GM12891 (cell line): ENCODE data around the gene ICAM3.

Experiments
- DNase-seq: peaks from one replicate; pipeline ENCODE4 v3.0.0; 2011; ENCODE audit warnings: low spot score; ENCODE audit not compliant: insufficient read length
- FAIRE-seq: peaks from 2 replicates; lab custom pipeline; 2011; peaks lifted over from hg19 to GRCh38; lab: Jason Lieb, UNC
- PAX5 ChIP-seq: IDR thresholded peaks from 2 replicates; pipeline ENCODE4 v1.6.1; 2011; ENCODE audit warnings: low read length, moderate library complexity, mild to moderate bottlenecking; ENCODE audit not compliant: insufficient read depth, severe bottlenecking
- POLR2A ChIP-seq: IDR thresholded peaks from 2 replicates; pipeline ENCODE4 v1.6.1; 2011; ENCODE audit warnings: low read depth, low read length, control low read depth
- POLR2AphosphoS5 ChIP-seq: IDR thresholded peaks from 2 replicates; pipeline ENCODE4 v1.6.1; 2011; ENCODE audit warnings: low read depth, low read length, control low read depth
- POU2F2 ChIP-seq: IDR thresholded peaks from 2 replicates; pipeline ENCODE4 v1.6.1; 2011; ENCODE audit warnings: low read depth, mild to moderate bottlenecking, control low read depth, low read length, moderate library complexity
- SPI1 ChIP-seq: IDR thresholded peaks from 2 replicates; pipeline ENCODE4 v1.6.1; 2011; ENCODE audit warnings: low read depth, low read length, control low read depth
- TAF1 ChIP-seq: IDR thresholded peaks from 2 replicates; pipeline ENCODE4 v1.6.1; 2011; ENCODE audit warnings: low read depth, low read length, control low read depth

ICAM3 gene

DNA sequence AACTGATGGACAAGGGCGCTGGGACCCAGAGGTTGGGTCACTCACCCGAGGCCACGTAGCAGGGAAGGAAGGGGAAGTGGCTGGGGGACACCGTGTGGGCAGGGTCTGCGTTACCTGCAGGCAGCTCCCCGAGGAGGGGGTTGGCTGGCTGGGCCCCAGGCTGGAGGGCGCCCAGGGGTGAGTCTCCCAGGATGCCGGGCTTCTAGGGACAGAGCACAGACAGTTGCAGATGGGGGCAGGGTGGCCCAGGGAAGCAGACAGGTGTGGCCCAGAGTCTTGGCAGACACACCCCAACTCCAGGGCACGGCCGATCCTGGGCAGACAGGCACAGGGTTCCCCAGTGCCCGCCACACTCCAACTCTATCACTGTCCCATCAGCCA is 18.0 kb downstream of the ICAM3 start:
- no peak for DNase-seq
- TF ChIP-seq SPI1, result no peak
- no peak for TF ChIP-seq TAF1
- no peak; the same call in 1 of the 2 replicates for TF ChIP-seq POLR2AphosphoS5
- no peak for TF ChIP-seq POU2F2
- no peak for TF ChIP-seq POLR2A
- TF ChIP-seq PAX5, result no peak
- FAIRE-seq, result no peak

GRCh38 chr19:10320602-10321416 is 18.6 kb downstream of the ICAM3 start:
- DNase-seq, result no peak
- TF ChIP-seq PAX5, result no peak
- no peak for TF ChIP-seq POU2F2
- no peak for TF ChIP-seq TAF1
- no peak for TF ChIP-seq POLR2AphosphoS5
- TF ChIP-seq POLR2A, result no peak
- no peak for TF ChIP-seq SPI1
- FAIRE-seq, result no peak

- FAIRE-seq, result no peak
- TF ChIP-seq PAX5 (no peak), SPI1 (no peak), POU2F2 (no peak), POLR2AphosphoS5 (no peak), POLR2A (peak; percentile 28; the same call in 1 of the 2 replicates), TAF1 (no peak)
- DNase-seq, result no peak
These were observed 20.4 kb downstream of the ICAM3 start for GRCh38 chr19:10318807-10319682.

DNA sequence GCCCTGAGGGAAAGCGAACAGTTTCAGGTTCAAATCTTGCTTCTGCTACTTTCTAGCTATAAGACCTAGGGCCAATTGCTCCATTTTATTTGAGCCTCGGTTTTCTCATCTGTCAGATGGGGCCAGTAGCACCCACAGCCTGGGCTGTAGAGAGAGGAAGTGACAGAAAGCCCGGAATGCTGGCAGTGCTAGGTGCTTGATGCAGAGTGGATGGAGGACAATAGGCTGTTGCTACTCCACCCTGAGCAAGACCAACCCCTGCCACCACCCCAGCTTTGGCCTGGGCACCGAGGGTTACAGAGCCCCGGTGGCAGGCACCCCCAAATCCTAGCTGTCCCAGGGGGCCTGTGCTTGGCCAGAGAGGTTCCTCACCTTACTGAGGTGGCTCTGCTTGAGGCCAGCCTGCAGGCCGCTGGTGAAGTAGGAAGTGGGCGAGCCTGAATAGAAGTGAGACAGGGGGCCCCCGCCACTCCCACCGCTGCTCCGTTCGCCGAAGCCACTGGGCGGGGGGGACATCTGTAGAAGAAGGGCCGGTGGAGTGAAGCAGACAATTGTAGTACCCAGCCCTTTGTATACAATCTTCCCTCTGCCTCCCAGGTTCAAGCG is 21.5 kb downstream of the ICAM3 start:
- FAIRE-seq (no peak), DNase-seq (no peak)
- TF ChIP-seq POU2F2 (no peak), SPI1 (no peak), POLR2AphosphoS5 (no peak), TAF1 (no peak), PAX5 (no peak), POLR2A (no peak)

DNA sequence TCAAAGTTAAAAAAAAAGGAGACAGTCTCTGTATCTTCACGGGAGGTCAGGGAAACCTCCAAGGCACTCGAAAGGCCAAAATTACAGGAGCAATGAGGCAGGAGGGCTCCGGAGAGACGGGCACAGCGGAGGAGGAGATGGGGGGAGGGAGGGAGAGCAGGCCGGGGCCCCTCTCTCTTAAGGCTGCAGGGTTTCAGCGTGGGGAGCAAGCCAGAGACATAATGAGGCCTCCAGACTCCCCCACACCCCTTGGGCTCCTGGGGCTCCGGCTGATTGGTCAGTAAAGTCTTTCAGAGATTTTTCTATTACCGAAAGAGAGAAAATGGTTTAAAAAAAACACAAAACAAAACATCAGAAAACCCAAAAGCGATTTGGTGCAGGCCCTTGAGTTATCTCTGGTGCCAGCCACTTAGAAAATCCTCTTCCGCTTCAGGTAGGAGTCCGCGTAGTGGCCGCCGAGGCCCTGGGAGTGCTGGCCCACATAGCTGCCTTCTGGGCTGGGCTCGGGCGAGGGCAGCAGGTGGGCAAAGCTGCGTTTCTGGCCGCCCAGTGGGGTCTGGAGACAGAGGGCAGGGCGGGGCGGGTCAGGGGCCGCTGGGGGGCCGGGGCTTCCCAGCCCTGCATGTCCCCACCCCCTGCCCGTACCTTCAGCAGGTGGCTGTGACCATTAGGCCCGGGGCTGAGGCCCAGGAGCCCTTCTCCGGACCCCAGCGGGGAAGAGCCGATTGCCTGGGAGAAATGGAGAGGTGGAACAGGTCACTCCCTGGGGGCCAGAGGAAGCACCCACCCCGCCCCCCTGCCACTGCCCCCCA is 22.2 kb downstream of the ICAM3 start:
- FAIRE-seq, result no peak

GRCh38 chr19:10316229-10317044 is 23.0 kb downstream of the ICAM3 start:
- FAIRE-seq (no peak), DNase-seq (no peak)
- TF ChIP-seq TAF1 (no peak), POU2F2 (no peak), PAX5 (no peak)

More for the DNA sequence above, 22.2 kb downstream of the ICAM3 start:
- TF ChIP-seq POU2F2 (no peak), TAF1 (no peak), POLR2AphosphoS5 (no peak), PAX5 (no peak), POLR2A (no peak), SPI1 (no peak)
- no peak for DNase-seq

GRCh38 chr19:10315335-10316214 is 23.8 kb downstream of the ICAM3 start, which contains the start of gene FDX2:
FDX2 (minus strand) TSS chr19:10316015; CDS start chr19:10315996, 19 bp downstream.
- FAIRE-seq (peak; percentile 96), DNase-seq (peak; percentile 96)

More at GRCh38 chr19:10315335-10316214, 23.8 kb downstream of the ICAM3 start, which contains the start of gene FDX2:
- TF ChIP-seq TAF1 (peak; percentile 75), SPI1 (no peak), POU2F2 (peak; percentile 83), PAX5 (no peak), POLR2AphosphoS5 (peak; percentile 96), POLR2A (peak; percentile 93)
